ENCODE results near the gene SLIT3.

Gene SLIT3

DNA sequence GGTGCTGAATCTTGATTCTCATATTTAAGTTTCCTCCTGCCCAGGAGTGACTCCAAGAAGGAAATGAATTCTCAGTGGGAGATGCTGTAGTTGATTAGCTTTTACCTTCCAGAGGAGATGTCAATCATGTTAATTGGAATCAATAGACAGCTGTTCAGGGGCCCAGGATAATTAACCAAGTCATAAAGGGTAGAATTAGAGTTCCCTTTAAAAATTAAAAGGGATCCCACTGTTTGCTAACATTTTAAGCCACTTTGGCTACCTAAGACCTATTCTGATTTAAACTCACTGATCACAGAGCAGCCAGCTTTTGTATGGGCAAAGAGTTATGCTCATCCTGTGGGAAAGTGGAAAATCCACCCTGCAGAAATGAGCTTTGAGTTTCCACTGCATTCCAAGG is 249.6 kb downstream of the SLIT3 start:
- no peak overlapping the region for H3K4me3 ChIP-seq (ENCODE audit: low read depth, low read length)
- TF ChIP-seq, protein P1, sequence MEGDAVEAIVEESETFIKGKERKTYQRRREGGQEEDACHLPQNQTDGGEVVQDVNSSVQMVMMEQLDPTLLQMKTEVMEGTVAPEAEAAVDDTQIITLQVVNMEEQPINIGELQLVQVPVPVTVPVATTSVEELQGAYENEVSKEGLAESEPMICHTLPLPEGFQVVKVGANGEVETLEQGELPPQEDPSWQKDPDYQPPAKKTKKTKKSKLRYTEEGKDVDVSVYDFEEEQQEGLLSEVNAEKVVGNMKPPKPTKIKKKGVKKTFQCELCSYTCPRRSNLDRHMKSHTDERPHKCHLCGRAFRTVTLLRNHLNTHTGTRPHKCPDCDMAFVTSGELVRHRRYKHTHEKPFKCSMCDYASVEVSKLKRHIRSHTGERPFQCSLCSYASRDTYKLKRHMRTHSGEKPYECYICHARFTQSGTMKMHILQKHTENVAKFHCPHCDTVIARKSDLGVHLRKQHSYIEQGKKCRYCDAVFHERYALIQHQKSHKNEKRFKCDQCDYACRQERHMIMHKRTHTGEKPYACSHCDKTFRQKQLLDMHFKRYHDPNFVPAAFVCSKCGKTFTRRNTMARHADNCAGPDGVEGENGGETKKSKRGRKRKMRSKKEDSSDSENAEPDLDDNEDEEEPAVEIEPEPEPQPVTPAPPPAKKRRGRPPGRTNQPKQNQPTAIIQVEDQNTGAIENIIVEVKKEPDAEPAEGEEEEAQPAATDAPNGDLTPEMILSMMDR (IDR thresholded peaks at IDR 0.05; ENCODE audit: low read depth, low read length) = no peak

DNA sequence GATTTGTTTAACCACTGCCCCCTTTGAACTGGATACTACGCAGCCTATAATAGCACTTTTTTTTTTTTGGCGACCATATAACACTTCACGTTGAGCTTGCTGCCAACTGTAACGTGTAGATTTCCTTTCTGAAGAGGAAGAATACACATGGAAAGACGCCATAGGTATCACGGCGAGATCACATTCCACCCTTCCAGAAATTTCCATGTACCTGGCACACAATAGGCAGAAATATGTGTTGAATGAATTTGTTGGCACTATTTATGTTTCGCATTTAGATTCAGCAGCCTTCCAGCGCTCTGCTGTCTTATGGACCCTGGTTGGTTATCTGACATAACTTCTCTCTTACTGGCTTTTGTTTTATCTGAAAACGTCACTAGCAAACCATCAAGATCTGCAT is 250.3 kb downstream of the SLIT3 start:
- H3K4me3 ChIP-seq (ENCODE audit: low read depth, low read length) = no peak overlapping the region
- TF ChIP-seq, protein P1 (IDR thresholded peaks at IDR 0.05; ENCODE audit: low read depth, low read length) = no peak

DNA sequence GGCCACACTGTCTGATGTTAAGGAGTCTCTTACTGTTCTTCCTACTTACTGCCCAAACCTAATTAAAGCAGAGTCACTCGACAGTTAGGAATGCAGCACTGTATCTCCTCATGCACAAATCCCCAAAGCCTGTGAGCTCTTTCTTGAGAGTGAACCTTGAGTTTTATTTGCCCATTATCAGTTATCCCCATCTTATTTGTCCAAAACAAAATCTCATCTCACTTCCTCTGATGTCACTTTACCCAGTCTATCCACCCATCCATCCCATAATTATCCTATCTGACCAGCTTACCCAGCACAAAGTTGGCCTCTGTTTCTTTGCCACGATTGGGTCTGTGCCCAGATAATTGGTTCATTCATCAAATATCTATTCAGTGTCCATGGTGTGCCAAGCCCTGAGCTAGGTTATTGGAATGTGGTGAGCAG is 250.8 kb downstream of the SLIT3 start:
- H3K4me3 ChIP-seq (ENCODE audit: low read depth, low read length) = no peak overlapping the region
- TF ChIP-seq, protein P1 (IDR thresholded peaks at IDR 0.05; ENCODE audit: low read depth, low read length) = no peak

DNA sequence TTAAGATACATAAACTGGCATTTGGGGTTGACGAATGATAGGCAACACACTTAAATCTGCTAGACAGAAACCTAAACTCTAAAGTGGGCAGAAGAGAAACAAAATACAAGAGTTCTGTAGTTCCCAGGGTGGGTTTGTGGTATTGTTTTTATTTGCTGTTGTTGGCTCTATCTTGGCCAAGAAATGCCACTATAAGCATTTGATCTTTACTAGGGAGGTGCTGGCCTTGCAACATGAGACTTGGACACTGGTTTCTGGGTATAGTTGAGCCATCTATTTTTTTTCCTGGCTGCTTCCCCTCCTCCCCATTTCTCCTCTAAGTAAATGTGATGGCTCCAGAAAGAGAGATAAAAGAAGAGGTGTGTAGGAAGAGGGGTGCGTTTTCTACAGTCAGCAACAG is 251.2 kb downstream of the SLIT3 start:
- TF ChIP-seq, protein P1 (IDR thresholded peaks at IDR 0.05; ENCODE audit: low read depth, low read length) = no peak
- H3K4me3 ChIP-seq (ENCODE audit: low read depth, low read length) = no peak overlapping the region

DNA sequence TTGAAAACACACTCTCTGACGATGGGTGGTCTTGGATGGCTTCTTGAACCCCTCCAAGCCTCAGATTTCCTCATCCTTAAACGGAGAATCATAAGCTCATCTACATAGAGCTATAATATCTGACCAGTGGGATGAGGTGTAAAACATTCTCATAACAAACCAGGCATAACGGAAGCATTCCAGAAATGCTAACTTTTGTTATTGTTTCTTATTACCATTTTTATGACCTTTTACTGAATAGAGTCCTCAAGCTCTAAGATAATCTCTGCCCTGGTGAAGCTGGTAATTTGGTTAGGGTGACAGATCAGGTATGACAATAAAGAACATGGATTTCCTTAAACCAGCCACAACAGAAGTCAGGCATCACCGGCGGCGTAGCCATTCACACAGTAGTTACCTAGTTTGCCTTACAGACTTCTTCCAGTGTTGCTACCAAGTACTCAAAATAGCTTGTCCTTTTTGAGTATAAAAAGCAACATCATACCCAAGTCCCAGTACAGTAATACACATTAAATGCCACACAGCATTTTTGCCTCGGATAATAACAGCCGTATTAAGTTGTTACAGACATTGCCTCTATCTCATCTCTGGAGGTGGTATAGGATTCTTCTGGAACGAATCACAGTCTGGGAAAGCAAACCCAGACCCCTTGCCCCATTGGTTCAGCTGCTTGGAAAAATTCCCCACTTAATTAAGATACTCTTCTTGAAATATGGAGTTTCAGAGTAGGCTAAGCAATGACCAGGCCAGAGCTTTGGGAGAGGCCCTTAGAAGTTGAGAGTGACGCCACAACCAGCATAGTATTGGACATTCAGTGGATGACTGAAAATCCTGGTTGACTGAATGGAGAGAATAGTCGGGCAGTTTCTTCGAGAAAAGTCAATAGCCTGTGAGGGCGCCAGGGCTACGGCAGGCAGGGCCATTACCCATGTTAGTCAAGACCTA is 252.5 kb downstream of the SLIT3 start:
- no peak overlapping the region for H3K4me3 ChIP-seq (ENCODE audit: low read depth, low read length)
- TF ChIP-seq, protein P1 (IDR thresholded peaks at IDR 0.05; ENCODE audit: low read depth, low read length) = no peak

DNA sequence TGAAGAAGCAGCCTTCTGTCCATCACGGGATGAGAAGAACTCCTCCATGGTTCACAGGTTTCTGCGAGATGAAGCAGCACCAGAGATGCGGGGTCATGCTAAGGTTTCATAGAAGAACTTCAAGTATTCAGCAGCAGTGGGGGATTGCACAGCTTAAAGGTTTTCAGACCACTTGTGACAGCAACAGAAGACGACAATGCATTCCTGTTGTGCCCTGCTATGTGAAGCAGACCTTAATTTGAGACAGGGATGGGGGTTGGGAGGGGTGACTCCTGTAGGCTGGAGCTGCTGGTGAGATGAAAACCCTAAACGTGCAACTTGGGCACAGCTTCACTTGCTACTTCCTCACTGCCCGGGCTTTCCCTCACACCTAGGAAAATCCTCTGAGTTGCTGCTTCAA is 256.0 kb downstream of the SLIT3 start:
- H3K4me3 ChIP-seq (ENCODE audit: low read depth, low read length) = no peak overlapping the region
- TF ChIP-seq, protein P1 (IDR thresholded peaks at IDR 0.05; ENCODE audit: low read depth, low read length) = no peak

DNA sequence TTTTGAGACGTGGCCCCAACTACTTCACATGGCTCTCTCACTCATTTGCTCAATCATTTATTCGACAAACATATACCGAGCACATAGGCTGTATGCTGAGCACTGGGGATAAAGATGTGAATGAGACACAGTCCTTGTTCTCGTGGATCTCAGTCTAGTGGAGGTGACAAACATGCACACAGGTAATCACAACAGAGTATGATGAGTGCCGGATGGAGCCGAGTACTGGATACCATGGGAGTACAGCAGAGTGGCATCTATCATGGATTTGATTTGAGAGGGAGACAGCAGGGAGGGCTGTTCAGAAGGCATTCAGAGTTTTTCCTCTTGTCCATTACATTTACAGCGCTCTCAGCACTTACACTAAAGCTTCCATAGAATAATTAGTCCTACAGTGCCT is 259.8 kb downstream of the SLIT3 start:
- TF ChIP-seq, protein P1 (IDR thresholded peaks at IDR 0.05; ENCODE audit: low read depth, low read length) = no peak
- H3K4me3 ChIP-seq (ENCODE audit: low read depth, low read length) = no peak overlapping the region

Data from WI38 (cell line).